Endothelial cell of umbilical vein (primary cell): ENCODE data around the gene NR1D2.

ENCODE experiments used
- EZH2 ChIP-seq: IDR thresholded peaks from 2 replicates; pipeline ENCODE4 v1.6.1; 2012; ENCODE audit warnings: borderline replicate concordance, low read depth, mild to moderate bottlenecking, moderate library complexity, low read length, inconsistent platforms; ENCODE audit not compliant: severe bottlenecking
- FOS ChIP-seq: IDR thresholded peaks from 2 replicates; pipeline ENCODE4 v1.6.1; 2011; ENCODE audit warnings: mild to moderate bottlenecking, low read length, moderate library complexity, borderline replicate concordance; ENCODE audit not compliant: insufficient read depth
- GATA2 ChIP-seq: IDR thresholded peaks from 2 replicates; pipeline ENCODE4 v1.7.0; 2011; ENCODE audit warnings: low read depth, mild to moderate bottlenecking, moderate library complexity, mixed read lengths, low read length; ENCODE audit not compliant: insufficient read length, insufficient read depth
- JUN ChIP-seq: IDR thresholded peaks from 2 replicates; pipeline ENCODE4 v1.6.1; 2011; ENCODE audit warnings: borderline replicate concordance, low read depth; ENCODE audit not compliant: insufficient read length, insufficient read depth
- POLR2A ChIP-seq: IDR thresholded peaks from 2 replicates; pipeline ENCODE4 v1.6.1; 2012; ENCODE audit warnings: low read depth, mild to moderate bottlenecking, control low read depth, low read length
- POLR2AphosphoS5 ChIP-seq: IDR thresholded peaks from 2 replicates; pipeline ENCODE4 v1.6.1; 2012; ENCODE audit warnings: low read depth, mild to moderate bottlenecking, control low read depth, low read length, moderate library complexity; ENCODE audit not compliant: insufficient read depth
- TF ChIP-seq, protein P1 (sequence below): IDR thresholded peaks from 2 replicates; pipeline ENCODE4 v1.6.1; 2011; ENCODE audit not compliant: insufficient read depth, insufficient read length
- TF ChIP-seq, protein P2 (sequence below), 2 donors: IDR thresholded peaks; 1 replicate in 1 of 2; 2 replicates in 1 of 2; pipeline ENCODE4 v1.5.1; 2011; ENCODE audit warnings: low read length in 2 of 2, mild to moderate bottlenecking in 2 of 2, moderate library complexity in 2 of 2, control low read depth in 1 of 2, inconsistent platforms in 1 of 2, low read depth in 1 of 2; ENCODE audit not compliant: insufficient read depth in 1 of 2; ENCODE audit errors: extremely low read depth in 1 of 2

DNA sequence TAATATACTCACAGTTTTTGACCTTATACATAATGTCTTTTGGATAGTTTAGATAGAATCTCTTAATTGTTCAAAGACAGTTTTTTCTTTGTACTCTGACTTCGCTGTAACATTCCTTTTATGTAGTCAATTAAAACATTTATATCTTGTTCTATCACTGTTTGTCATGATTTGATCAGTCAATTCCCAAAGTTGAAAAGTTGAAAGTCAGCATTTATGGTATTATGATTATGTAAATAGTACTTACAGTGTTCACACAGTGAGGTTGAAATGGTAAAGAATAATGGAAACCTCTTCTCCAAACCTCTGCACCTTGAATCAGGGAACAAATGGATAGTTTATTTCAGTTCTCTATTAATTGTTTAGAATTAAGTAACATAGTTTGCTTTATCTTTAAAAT, 26.6 kb downstream of the NR1D2 start:
- TF ChIP-seq FOS (no peak), JUN (no peak), POLR2AphosphoS5 (no peak), POLR2A (no peak), EZH2 (no peak), GATA2 (no peak)
- TF ChIP-seq, protein P1, sequence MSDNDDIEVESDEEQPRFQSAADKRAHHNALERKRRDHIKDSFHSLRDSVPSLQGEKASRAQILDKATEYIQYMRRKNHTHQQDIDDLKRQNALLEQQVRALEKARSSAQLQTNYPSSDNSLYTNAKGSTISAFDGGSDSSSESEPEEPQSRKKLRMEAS = no peak
- TF ChIP-seq, protein P2, sequence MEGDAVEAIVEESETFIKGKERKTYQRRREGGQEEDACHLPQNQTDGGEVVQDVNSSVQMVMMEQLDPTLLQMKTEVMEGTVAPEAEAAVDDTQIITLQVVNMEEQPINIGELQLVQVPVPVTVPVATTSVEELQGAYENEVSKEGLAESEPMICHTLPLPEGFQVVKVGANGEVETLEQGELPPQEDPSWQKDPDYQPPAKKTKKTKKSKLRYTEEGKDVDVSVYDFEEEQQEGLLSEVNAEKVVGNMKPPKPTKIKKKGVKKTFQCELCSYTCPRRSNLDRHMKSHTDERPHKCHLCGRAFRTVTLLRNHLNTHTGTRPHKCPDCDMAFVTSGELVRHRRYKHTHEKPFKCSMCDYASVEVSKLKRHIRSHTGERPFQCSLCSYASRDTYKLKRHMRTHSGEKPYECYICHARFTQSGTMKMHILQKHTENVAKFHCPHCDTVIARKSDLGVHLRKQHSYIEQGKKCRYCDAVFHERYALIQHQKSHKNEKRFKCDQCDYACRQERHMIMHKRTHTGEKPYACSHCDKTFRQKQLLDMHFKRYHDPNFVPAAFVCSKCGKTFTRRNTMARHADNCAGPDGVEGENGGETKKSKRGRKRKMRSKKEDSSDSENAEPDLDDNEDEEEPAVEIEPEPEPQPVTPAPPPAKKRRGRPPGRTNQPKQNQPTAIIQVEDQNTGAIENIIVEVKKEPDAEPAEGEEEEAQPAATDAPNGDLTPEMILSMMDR (IDR thresholded peaks at IDR 0.05; ENCODE audit: extremely low read depth in 1 of 2, insufficient read depth in 1 of 2, low read depth in 1 of 2, low read length in 2 of 2) = no peak
